IMR-90 (cell line): ENCODE data around the gene MT1G.

Experiments used
- CEBPB ChIP-seq: IDR thresholded peaks from 2 replicates; pipeline ENCODE4 v1.6.1; 2012; ENCODE audit warnings: low read depth, low read length, improper control_type of control experiment
- FOS ChIP-seq: fragments of 150-350 bp; IDR thresholded peaks from 2 replicates; pipeline ENCODE4 v1.6.1; 2016; ENCODE audit warnings: low read depth, low read length
- MAFK ChIP-seq: IDR thresholded peaks from 2 replicates; pipeline ENCODE4 v1.6.1; 2012; ENCODE audit warnings: low read depth, low read length, improper control_type of control experiment
- MAZ ChIP-seq: IDR thresholded peaks from 2 replicates; pipeline ENCODE4 v1.6.1; 2012; ENCODE audit warnings: low read depth, mild to moderate bottlenecking, low read length, improper control_type of control experiment, moderate library complexity, borderline replicate concordance
- NFE2L2 ChIP-seq: fragments of 150-350 bp; IDR thresholded peaks from 2 replicates; pipeline ENCODE4 v1.6.1; 2016; ENCODE audit warnings: low read depth, mild to moderate bottlenecking, low read length
- POLR2A ChIP-seq: IDR thresholded peaks from 2 replicates; pipeline ENCODE4 v1.6.1; 2012; ENCODE audit warnings: mild to moderate bottlenecking, low read depth, low read length
- RAD21 ChIP-seq: IDR thresholded peaks from 2 replicates; pipeline ENCODE4 v1.6.1; 2012; ENCODE audit warnings: low read length, improper control_type of control experiment
- RCOR1 ChIP-seq: IDR thresholded peaks from 2 replicates; pipeline ENCODE4 v1.6.1; 2012; ENCODE audit warnings: mild to moderate bottlenecking, low read length, improper control_type of control experiment; ENCODE audit not compliant: insufficient replicate concordance
- RFX5 ChIP-seq: IDR thresholded peaks from 2 replicates; pipeline ENCODE4 v1.8.0; 2012; ENCODE audit warnings: low read depth, mild to moderate bottlenecking, low read length, moderate library complexity
- SMC3 ChIP-seq: fragments of 150-350 bp; IDR thresholded peaks from 2 replicates; pipeline ENCODE4 v1.6.1; 2016; ENCODE audit warnings: low read depth, mild to moderate bottlenecking, antibody characterized with exemption, low read length, moderate library complexity
- TF ChIP-seq, protein P1 (sequence below): conservative IDR thresholded peaks from 2 replicates; pipeline ENCODE4 v1.5.1; 2012; ENCODE audit warnings: mild to moderate bottlenecking, low read depth, low read length, improper control_type of control experiment
- TF ChIP-seq, protein P2 (sequence below): fragments of 150-350 bp; IDR thresholded peaks from 2 replicates; pipeline ENCODE4 v1.6.1; 2016; ENCODE audit warnings: low read depth, mild to moderate bottlenecking, low read length, moderate library complexity, borderline replicate concordance
- TF ChIP-seq, protein P3 (sequence below): fragments of 150-350 bp; IDR thresholded peaks from 2 replicates; pipeline ENCODE4 v1.6.1; 2017; ENCODE audit warnings: mild to moderate bottlenecking, antibody characterized with exemption, low read length, low read depth

DNA sequence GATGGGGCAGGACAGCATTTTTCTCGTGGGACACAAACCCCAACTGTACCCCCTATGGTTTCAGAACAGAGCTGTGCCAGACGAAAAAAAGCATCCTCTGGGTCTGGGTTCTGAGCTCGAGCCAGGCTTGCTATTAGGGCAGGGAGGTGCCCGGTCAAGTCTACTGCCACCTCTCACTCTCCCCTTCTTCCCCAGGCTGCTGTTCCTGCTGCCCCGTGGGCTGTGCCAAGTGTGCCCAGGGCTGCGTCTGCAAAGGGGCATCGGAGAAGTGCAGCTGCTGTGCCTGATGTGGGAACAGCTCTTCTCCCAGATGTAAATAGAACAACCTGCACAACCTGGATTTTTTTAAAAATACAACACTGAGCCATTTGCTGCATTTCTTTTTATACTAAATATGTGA, 41.2 kb downstream of the MT1G start:
- TF ChIP-seq MAZ (no peak), RCOR1 (no peak), RAD21 (no peak), MAFK (no peak), RFX5 (no peak), POLR2A (no peak), NFE2L2 (no peak), CEBPB (no peak), FOS (no peak), SMC3 (no peak)
- TF ChIP-seq, protein P1, sequence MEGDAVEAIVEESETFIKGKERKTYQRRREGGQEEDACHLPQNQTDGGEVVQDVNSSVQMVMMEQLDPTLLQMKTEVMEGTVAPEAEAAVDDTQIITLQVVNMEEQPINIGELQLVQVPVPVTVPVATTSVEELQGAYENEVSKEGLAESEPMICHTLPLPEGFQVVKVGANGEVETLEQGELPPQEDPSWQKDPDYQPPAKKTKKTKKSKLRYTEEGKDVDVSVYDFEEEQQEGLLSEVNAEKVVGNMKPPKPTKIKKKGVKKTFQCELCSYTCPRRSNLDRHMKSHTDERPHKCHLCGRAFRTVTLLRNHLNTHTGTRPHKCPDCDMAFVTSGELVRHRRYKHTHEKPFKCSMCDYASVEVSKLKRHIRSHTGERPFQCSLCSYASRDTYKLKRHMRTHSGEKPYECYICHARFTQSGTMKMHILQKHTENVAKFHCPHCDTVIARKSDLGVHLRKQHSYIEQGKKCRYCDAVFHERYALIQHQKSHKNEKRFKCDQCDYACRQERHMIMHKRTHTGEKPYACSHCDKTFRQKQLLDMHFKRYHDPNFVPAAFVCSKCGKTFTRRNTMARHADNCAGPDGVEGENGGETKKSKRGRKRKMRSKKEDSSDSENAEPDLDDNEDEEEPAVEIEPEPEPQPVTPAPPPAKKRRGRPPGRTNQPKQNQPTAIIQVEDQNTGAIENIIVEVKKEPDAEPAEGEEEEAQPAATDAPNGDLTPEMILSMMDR, result no peak
- TF ChIP-seq, protein P2, sequence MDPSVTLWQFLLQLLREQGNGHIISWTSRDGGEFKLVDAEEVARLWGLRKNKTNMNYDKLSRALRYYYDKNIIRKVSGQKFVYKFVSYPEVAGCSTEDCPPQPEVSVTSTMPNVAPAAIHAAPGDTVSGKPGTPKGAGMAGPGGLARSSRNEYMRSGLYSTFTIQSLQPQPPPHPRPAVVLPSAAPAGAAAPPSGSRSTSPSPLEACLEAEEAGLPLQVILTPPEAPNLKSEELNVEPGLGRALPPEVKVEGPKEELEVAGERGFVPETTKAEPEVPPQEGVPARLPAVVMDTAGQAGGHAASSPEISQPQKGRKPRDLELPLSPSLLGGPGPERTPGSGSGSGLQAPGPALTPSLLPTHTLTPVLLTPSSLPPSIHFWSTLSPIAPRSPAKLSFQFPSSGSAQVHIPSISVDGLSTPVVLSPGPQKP, result no peak
- TF ChIP-seq, protein P3, sequence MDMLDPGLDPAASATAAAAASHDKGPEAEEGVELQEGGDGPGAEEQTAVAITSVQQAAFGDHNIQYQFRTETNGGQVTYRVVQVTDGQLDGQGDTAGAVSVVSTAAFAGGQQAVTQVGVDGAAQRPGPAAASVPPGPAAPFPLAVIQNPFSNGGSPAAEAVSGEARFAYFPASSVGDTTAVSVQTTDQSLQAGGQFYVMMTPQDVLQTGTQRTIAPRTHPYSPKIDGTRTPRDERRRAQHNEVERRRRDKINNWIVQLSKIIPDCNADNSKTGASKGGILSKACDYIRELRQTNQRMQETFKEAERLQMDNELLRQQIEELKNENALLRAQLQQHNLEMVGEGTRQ, result no peak
